Thyroid gland (tissue), 4 donors: ENCODE data around the gene CD37.

Experiments used
- POLR2A ChIP-seq, 2 donors: fragments of 450-650 bp; IDR thresholded peaks; one replicate each; pipeline ENCODE4 v1.6.1; 2017; ENCODE audit warnings: antibody characterized with exemption in 2 of 2, mild to moderate bottlenecking in 2 of 2, moderate library complexity in 1 of 2
- TF ChIP-seq, protein P1 (sequence below), 6 experiments: fragments of 200-600 bp in 3 of 6; fragments of 450-650 bp in 3 of 6; sonication (generic) in 3 of 6; IDR thresholded peaks; one replicate each; pipeline ENCODE4 v1.5.1; 2016 to 2019; ENCODE audit warnings: antibody characterized with exemption in 6 of 6, mild to moderate bottlenecking in 2 of 6, inconsistent platforms in 1 of 6, moderate library complexity in 1 of 6

DNA sequence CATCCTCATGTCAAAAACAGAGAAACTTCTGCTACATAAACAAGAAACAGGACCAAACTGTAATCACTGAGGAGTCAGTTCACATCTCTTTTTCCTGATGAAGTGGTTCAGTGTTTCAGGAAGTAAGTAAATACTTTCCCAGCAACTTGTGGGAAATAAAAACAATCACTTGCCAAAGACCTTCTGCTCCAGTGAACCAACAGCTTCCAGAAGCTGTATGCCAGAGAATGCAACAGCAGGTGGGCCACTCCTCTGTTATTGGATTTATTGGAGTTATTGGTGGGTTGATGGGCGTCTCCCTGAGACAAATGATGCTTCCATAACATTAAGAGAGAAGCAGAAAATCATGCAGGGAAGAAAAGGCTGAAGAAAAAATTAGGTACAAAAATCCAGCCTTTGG, 20.1 kb upstream of the CD37 start:
- TF ChIP-seq, protein P1, sequence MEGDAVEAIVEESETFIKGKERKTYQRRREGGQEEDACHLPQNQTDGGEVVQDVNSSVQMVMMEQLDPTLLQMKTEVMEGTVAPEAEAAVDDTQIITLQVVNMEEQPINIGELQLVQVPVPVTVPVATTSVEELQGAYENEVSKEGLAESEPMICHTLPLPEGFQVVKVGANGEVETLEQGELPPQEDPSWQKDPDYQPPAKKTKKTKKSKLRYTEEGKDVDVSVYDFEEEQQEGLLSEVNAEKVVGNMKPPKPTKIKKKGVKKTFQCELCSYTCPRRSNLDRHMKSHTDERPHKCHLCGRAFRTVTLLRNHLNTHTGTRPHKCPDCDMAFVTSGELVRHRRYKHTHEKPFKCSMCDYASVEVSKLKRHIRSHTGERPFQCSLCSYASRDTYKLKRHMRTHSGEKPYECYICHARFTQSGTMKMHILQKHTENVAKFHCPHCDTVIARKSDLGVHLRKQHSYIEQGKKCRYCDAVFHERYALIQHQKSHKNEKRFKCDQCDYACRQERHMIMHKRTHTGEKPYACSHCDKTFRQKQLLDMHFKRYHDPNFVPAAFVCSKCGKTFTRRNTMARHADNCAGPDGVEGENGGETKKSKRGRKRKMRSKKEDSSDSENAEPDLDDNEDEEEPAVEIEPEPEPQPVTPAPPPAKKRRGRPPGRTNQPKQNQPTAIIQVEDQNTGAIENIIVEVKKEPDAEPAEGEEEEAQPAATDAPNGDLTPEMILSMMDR (IDR thresholded peaks at IDR 0.05): no peak
- TF ChIP-seq POLR2A (IDR thresholded peaks at IDR 0.05): no peak
